Fibroblast of pulmonary artery (primary cell): ENCODE measurements around the gene RPS24.

Experiments
- DNase-seq: peaks from one replicate; pipeline ENCODE4 v3.0.0-alpha.2; 2010; ENCODE audit warnings: low read depth
- H3K4me3 ChIP-seq: replicated peaks from 2 replicates; pipeline ENCODE4 v1.5.1; 2011; ENCODE audit warnings: low read depth, mild to moderate bottlenecking, control low read depth, low read length, moderate library complexity
- CTCF ChIP-seq: IDR thresholded peaks from 2 replicates; pipeline ENCODE4 v1.5.1; 2011; ENCODE audit warnings: mild to moderate bottlenecking, control low read depth, low read length, inconsistent platforms; ENCODE audit errors: missing control alignments

The RPS24 gene

GRCh38 chr10:78011065-78011464 lies 22.6 kb upstream of the RPS24 start:
- no peak for DNase-seq
- no peak overlapping the region for H3K4me3 ChIP-seq
- no peak for TF ChIP-seq CTCF

GRCh38 chr10:78013564-78013963 lies 20.1 kb upstream of the RPS24 start:
- no peak for TF ChIP-seq CTCF
- H3K4me3 ChIP-seq: no peak overlapping the region
- no peak for DNase-seq

- no peak for TF ChIP-seq CTCF
- DNase-seq: no peak
- no peak overlapping the region for H3K4me3 ChIP-seq
Measured at GRCh38 chr10:78015546-78015945, 18.1 kb upstream of the RPS24 start.

GRCh38 chr10:78017856-78018255 lies 15.8 kb upstream of the RPS24 start:
- TF ChIP-seq CTCF: no peak
- no peak overlapping the region for H3K4me3 ChIP-seq
- no peak for DNase-seq

- TF ChIP-seq CTCF: no peak
- DNase-seq: no peak
- H3K4me3 ChIP-seq: no peak overlapping the region
Measured at GRCh38 chr10:78019264-78019663, 14.4 kb upstream of the RPS24 start.

GRCh38 chr10:78021201-78021600 lies 12.5 kb upstream of the RPS24 start:
- H3K4me3 ChIP-seq: no peak overlapping the region
- no peak for DNase-seq
- no peak for TF ChIP-seq CTCF

GRCh38 chr10:78023741-78024140 lies 9.9 kb upstream of the RPS24 start:
- TF ChIP-seq CTCF: no peak
- DNase-seq: no peak
- no peak overlapping the region for H3K4me3 ChIP-seq
